Middle frontal gyrus (tissue), 1 donor: ENCODE measurements around the gene CD81.

Experiments used
- DNase-seq: peaks from one replicate; pipeline ENCODE4 v3.0.0-alpha.2; 2015; ENCODE audit warnings: low spot score; ENCODE audit errors: extremely low spot score

Gene CD81

DNA sequence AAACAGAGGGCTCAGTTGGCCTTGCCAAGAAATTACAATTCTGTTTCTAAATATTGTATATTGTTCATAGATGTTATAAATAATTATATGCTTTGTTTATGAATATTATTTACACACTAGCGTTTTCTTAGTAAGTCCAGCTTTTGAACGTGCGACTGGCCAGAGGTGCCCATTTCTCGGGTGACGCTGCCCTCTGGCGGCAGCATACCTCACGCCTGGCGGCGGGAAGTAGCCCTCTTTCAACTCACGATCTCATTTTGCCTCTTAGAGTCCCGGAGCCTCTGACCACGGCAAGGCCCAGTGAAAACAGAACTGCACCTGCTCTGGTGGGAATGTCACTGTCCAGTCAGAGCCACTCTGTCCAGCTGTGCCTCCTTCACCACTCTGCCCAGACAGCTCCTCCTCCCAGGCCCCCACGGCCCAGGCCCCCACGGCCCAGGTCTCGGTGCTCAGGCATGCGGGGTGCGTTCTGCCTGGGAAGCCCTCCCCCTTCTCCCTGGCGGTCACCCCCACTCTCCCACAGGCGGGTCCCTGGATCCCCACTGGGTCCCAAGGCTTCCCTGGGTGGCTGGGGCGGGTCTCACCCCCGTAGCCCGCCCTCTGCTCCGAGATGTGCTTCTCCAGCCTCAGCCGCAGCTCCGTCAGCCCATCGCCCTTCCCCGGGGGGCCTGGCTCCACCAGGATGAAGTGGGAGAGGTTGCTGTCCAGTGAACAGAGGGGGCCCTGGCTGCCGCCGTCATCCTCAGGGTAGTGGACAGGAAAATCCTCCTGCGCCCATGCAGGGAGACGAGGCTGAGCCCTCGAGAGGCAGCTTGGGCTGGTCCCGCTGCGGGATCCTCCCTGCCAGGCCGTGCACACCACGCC lies 42.8 kb downstream of the CD81 start:
- peak; percentile 30 for DNase-seq

DNA sequence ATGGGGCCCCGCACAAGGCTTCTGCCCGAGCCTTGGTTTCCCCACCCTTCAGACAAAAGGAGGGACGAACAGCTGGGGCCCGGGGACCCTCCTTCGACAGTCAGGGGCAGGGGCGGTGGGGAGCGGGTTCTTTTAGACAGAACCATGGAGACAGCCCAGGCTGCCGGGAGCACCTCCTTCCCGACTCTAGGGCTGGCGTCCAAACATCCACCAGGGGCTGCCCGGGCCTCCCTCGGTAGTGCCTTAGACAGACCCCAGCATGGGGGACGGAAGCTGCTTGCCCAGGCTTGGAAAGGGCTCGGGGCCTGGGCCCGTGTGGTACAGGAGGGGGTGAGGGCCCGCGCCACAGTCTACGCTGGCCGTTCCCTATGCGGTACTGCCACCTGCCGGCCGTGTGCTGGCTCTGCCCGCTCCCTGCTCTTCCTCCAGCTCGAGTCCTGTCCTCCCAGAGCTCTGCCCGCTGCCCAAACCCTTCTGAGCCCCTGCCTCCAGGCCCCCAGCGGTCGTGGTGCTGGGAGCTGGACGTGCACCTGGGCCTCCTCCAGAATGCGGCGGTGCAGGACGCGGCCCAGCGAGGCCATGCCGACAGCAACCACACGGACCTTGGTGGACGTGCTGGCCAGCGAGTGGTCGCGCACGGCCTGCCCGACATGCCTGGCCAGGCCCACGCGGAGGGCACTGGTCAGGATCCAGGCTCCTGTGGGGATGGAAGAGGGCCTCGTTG lies 43.6 kb downstream of the CD81 start:
- peak; percentile 56 for DNase-seq

DNA sequence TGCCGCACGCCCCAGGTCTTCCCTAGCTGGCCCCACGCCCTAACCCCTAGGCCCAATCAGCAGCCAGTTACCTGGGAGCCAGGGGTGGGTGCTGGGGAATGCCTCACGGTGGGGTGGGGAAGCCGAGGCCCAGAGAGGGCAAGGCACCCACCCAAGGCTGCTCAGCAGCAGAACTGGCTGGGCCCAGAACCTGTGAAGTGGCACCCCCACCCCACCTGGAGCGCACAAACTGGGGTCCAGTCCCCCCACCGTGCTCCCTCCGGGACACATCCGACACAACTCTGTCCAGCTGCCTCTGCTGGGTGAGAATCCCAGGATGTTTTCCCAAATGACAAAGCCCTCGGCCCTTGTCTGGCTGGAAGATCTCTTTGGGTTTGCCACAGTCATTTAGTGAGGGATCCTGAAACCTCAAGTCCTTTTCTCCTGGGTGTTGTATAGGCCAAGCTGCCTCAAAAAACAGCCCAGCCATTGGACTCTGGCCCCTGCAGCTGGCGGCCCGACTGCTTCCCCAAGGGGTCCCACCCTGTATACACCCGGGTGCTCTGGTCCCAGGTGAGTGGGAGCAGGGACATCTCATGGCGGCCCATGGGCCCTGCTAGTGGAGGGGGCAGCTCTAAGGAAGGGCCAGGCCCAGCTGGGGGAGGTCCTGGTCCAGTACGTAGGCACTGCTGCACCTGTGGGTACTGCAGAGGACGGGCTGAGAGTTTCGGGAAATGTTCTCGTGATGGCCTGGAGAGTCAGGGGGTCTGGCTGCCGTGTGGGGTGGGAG lies 44.3 kb downstream of the CD81 start:
- no peak for DNase-seq

DNA sequence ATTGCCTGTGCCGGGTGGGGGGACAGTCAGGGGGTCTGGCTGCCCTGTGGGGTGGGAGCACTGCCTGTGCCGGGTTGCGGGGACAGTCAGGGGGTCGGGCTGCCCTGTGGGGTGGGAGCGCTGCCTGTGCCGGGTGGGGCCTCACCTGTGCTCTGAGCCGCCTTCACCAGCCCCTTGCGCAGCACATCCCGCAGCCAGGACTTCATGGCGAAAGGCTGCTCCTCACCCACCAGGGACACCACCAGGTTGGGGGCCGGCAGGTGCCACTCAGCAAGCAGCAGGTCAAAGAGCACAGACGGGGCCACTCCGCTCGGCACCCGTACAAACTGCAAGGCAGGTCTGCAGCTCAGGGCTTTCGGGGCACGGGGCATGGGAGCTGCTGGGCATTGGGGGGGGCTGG lies 44.9 kb downstream of the CD81 start:
- no peak for DNase-seq

DNA sequence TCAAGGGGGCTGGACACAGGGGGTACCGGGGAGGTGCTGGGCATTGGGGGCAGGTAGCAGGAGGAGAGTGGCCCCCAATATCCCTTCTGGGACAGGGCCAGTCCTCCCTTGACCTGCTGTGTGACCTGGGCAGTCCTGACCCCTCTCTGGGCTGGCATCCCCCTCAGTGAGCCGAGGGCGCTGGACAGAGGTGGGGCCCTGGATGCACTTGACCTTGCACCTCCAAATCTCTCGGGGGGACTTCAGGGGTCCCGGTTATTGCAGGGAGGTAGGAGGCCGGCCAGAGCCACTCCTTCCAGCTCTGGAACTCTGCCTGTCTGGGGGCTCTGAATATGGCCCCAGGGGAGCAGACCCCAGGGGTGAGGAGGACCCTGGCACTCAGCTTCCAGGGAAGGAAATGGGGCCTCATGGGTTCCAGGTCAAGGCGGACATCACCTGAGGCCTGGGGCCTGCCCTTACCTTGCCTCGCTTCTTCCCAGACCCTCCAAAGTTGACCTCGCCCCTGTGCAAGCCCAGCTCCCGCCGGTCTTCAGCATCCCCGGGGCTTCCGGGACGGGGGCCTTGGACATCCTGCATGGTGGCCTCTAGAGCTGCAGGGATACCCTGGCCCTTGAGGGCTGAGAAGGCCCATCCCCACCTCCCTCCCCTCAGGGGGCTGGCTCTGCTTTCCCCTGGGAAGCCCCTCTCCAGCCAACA lies 45.5 kb downstream of the CD81 start:
- DNase-seq: no peak

DNA sequence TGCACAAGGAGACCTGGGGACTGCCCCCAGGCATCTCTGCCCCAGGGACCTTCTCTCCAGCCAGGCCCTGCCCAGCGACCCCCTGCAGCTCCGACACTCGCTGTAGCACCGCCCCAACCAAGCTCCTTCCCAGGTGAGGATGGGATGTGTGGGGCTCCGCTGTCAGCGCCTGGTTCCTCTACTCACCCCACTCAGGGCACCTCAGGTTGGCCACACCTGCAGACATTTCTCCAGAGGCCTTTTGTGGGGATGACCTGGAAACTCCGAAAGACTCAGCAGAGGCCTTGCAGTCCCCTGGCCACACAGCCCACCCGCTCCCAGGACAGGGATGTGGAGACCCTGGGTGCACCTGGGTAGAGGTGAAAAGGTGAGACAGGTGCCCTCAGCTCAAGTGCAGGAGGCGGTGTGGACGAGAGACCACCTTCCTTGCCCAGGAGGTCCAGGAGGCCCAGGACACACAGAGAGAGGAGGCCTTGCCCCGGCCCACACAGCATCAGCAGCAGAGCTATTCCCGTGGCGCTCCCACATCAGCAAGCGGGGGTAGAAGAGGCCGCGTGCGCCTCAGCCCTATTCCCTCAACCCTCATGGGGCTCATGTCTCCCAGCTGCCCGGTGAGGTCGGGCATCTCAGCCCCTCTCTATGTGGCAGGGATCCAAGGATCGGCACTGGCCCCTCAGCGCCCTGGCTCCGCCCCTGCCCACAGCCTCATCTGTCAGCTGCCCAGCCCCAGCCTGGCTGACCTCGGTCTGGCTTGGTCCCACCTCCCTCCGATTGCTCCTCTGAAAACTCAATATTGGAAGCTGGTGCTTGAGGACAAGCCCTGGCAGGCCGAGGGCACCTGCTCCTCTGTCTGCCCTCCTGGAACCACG lies 46.3 kb downstream of the CD81 start:
- no peak for DNase-seq

DNA sequence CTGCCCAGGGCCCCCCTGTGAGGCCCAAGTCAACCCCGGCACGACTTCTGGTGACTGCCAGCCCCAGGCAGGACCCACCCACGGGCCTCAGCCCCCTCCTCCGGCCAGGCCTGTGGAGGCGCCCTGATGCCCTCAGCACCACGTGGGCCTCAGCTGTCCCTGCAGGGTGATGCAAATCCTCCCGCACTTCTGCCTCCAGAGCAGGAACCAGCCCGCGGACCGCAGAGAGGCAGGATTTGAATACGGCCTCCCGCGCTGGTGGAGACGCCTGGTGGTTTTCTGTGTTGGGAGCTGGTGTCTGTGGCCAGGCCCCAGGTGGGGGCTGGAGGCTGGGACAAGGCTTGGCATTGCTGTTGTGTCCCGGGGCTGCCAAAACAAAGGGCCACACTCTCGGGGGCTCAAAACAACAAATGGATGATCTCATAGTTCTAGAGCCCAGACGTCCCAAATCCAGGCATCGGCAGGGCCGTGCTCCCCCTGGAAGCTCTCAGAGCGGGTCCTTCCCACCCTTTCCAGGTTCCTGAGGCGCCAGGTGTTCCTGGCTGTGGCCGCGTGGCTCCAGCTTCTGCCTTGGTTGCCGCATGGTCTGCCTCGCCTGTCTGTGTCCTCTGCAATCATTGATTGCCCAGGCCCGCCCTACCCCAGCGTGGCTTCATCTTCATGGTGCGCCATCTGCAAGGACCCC lies 47.8 kb downstream of the CD81 start:
- no peak for DNase-seq

DNA sequence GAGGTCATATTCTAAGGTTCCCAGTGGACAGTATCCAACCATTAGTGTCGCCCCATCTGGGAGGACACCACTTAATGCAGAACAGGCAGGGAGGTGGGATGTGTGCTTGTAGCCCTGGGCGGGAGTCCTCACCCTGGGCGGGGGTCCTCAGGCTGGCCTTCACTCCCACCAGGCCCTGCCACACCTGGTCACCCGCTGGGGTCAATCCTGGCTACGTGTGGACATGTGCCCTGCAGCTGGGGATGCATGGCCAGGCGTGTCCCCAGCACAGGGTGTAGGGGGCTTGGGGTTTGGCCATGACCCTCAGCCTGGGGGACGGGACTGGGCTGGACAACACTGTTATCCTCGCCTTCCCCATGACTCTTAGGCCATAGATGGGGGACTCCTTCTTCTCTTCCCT lies 48.4 kb downstream of the CD81 start:
- no peak for DNase-seq

DNA sequence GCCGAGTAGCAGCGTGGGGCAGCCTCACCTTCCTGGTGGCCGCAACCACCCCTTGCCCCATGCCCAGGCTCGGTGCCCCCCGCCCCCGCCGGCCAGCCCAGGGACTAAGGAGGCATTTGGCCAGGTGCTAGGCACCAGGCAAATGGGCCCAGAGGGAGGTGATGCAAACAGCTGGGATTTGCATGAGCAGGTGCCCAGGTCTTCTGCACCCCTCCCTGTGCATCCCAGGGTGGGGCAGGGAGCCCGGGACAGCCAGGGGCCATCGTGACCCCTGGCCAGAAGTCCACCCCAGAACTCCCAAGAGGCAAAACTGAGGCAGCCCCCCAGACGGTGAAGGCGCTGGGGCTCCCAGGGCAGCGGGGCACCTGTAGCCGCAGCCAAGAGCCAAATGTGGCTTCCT lies 49.1 kb downstream of the CD81 start:
- no peak for DNase-seq

DNA sequence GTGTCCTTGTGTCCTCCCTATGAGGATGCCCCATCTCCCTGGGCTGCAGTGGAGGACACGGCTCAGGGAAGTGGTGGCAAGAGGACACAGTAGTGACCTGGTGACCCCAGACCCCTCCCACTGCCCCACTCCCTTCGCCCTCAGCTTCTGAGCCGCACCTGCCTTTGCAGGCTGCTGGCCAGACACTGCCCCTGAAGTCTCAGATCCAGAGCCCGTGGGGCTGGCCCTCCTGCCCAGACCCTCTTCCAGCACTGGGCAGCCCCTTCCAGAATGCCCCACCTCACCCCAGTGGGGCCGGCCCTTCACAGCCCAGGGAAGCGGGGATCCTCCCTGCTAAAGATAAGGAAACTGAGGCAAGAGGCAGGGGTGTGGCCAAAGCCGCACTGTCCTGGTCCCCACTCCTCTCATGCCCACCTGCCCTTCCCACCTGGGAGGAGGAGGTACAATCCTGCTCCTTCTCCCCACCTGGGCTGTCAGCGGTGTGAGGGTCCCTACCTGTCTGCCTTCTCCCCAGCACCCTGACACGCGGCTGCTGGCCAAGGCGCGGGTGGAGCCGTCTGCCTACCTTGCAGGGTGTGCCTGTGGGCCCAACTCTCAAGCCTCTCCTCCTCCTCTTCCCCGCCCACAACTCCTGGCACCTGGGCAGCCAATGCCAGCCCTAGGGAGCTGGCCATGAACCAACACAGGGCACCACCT lies 49.9 kb downstream of the CD81 start:
- DNase-seq: no peak

DNA sequence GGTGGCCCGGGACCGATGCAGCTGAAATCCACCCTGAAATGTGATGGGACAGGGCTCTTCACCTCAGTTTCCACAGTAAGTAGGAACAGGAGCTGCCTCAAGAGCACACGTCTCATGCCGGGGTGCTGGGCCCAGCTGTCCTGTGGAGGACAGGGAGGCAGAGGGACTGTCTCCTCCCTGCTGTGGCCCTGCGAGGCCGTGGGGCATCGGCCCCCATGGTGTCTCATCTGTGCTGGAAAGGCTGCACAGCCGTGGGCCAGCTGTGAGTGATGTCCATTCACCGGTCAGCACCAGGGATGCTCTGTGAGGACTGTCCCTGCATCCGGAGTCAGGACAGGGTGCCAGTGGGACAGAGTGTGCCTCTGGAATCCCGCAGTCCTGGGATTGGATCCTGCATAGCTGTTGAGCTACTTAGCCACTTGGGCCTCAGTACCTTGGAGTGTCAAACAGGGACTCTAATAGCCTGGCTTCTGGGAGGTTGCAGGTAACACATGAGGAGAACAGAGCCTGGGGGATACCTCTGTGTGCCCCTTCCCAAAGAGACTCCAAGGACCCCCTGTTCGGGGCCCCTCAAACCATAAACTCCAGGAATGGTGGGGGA lies 50.7 kb downstream of the CD81 start:
- DNase-seq: no peak

DNA sequence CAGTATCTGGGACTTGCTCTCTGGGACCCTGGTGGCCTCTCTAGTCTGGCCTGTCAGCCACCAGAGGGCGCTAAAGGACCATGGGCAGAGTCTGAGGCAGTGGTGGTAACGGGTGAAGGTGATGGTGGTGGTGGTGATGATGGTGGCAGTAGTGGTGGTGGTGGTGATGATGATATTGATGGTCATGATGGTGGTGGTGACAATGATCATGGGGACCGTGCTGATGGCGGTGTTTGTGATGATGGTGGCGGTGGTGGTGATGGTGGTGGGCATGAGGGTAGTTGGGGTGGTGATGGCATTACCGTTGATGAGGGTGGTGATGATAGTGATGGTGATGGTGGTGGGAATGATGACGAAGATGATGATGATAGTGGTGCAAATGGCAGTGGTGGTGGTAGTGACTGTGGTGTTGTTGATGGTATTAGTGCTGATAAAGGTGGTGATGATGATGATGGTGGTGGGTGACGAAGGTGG lies 51.2 kb downstream of the CD81 start:
- no peak for DNase-seq

DNA sequence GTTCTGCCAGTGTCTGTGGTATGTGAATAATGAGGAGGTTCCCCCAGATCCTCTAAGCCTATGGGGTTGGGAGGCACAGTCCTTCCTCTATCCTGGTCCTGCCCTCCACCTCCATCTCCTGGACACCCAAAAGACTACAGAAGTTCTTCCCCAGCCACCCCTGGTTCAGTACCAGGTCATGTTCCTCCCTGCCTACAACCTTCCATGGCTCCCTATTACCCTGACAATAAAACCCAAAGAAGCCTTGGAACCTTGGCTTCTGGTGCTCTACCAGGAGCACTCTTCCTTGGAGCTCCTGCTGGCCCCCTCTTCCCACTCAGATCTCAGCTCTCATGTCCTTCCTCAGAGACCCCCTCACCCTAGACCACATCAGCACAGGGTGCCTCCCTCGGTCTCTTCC lies 54.3 kb downstream of the CD81 start:
- DNase-seq: no peak

DNA sequence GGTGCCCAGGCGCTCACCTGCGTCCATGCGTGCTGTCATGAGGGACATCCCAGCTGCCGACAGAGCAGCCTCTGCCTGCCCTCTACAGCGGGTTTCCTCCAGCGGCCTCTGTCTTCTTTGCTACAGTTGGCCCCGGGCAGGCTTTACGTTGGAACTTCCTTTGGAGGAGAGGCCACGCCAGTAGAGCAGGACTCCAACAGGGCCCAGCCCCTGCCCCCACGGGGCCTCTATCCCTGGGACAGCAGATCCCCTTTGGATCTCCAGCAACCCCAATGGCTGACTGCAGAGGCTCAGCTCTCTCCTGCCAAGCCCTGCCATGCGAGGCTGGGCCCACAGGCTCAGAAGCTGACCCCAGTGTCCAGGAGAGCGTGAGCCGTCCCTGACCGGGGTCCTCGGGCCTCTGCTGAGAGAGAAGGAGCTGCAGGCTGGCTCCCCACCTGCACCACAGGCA lies 55.1 kb downstream of the CD81 start:
- no peak for DNase-seq

DNA sequence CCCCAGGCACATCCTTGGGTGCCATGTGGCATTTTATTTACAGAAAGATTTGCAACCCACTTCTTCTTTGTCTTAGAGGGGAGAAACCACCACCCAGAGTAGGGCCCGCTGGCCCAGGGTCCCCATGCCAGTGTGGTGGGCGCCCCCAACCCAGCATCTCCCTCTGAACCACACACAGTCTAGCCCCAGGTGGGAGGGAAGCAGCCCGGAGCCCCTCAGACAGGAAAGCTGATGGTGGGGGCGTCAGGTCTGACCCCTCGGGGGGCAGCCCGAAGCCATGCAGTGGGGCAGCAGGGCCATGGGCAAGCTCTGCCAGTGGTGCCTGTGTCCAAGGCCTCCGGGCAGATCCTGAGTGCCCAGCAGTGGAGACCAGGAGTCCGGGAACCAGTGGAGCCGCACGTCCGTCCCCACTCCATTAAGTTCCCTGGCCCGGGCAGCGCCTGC lies 55.5 kb downstream of the CD81 start:
- no peak for DNase-seq

DNA sequence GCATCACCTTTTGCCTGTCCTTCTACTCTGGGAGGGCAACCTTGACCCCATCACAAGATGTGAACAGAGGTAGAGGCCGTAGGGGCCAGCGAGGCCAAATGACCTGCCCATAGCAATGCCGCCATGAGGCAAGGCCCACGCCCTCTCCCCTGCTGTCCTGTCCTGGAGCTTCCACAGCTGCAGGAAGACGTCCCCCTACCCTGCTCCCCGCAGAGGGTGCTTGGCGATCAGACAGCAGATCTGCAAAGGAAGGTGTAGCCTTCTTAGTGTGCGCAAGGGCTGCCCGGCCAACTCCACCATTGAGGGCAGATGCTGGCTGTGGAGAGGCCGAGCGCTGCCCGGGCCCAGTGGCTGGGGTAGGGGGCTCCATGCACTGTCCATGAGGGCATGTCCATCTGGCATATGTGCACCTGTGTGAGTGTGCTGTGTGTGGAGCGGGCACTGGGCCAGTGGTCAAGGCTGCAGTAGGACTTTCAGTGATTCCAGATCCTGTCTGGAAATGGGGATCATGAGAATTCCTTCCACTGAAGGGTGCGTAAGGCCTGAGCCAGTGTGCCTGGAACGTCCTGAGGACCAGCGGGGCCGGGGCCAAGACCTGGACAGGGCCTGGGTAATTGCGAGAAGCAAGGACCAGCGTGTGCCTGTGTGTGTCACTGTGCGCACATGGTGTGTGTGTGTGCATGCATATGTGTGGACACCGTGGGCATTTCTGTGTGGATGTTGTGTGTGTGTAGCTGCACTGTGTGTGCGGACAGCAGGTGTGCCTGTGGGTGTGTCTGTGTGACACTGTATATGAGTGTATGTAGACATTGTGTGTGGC lies 56.2 kb downstream of the CD81 start:
- DNase-seq: no peak

DNA sequence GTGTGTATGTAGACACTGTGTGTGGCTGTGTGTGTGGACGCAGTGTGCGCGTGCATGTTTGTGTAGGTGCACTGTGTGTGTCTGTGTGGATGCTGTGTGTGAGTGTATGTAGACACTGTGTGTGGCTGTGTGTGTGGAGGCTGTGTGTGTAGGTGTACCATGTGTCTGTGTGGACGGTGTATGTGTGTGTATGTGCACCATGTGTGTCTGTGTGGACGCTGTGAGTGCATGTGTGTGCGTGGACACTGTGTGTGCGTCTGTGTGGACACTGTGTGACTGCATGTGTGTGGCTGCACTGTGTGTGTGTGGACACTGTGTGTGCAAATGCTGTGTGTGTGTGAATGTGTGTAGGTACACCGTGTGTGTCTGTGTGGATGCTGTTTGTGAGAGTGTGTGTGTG lies 56.9 kb downstream of the CD81 start:
- no peak for DNase-seq
